Osteocyte (in vitro differentiated cells): ENCODE results near the gene ARL9. TPM values are rescaled to one million over a fixed set of nuclear protein-coding genes. Genes with fewer than 3 reads are reported as not detected.

Source experiments
- DNase-seq: peaks from one replicate; pipeline ENCODE4 v3.0.0; 2021; ENCODE audit warnings: mixed read lengths; ENCODE audit not compliant: unreplicated experiment; ENCODE audit errors: extremely low spot score
- H3K27ac Mint-ChIP-seq: one replicate; pipeline ENCODE4 v1.8.0; 2021; ENCODE audit warnings: mild to moderate bottlenecking, mixed read lengths; ENCODE audit not compliant: unreplicated experiment
- H3K27me3 Mint-ChIP-seq: one replicate; pipeline ENCODE4 v1.8.0; 2021; ENCODE audit warnings: mixed read lengths; ENCODE audit not compliant: unreplicated experiment
- H3K36me3 Mint-ChIP-seq: one replicate; pipeline ENCODE4 v1.8.0; 2021; ENCODE audit warnings: mixed read lengths; ENCODE audit not compliant: unreplicated experiment
- H3K4me1 Mint-ChIP-seq: one replicate; pipeline ENCODE4 v1.8.0; 2021; ENCODE audit warnings: mixed read lengths; ENCODE audit not compliant: unreplicated experiment
- H3K4me3 Mint-ChIP-seq: one replicate; pipeline ENCODE4 v1.8.0; 2021; ENCODE audit warnings: mild to moderate bottlenecking, moderate library complexity, mixed read lengths; ENCODE audit not compliant: unreplicated experiment
- H3K9me3 Mint-ChIP-seq: one replicate; pipeline ENCODE4 v1.8.0; 2021; ENCODE audit warnings: mixed read lengths; ENCODE audit not compliant: unreplicated experiment
- CTCF ChIP-seq: fragments of 200-600 bp; sonication (generic); IDR thresholded peaks from 2 replicates; pipeline ENCODE4 v1.5.0; 2021; ENCODE audit warnings: antibody characterized with exemption, mild to moderate bottlenecking, moderate library complexity
- total RNA-seq: library from RNA; stranded (reverse); gene quantifications from 2 replicates; pipeline ENCODE4 v1.2.1, GENCODE V29; 2021

ARL9 gene
- total RNA-seq, 1 donor from 2014 or later, result 1.4 TPM

GRCh38 chr4:56511098-56511497 lies 5.5 kb downstream of the ARL9 start:
- Mint-ChIP-seq H3K9me3 (no peaks in the 10 kb centered on the region), H3K27ac (no peak overlapping the region), H3K4me3 (no peak overlapping the region), H3K36me3 (peaks cover 4% of the 10 kb centered on the region), H3K4me1 (peaks cover 5% of the 10 kb centered on the region), H3K27me3 (peaks cover 10% of the 10 kb centered on the region)
- DNase-seq, result no peak
- TF ChIP-seq CTCF, result no peak

- no peak for DNase-seq
- H3K36me3 Mint-ChIP-seq, result peaks cover 4% of the 10 kb centered on the region
- H3K4me1 Mint-ChIP-seq, result no peaks in the 10 kb centered on the region
- no peak for TF ChIP-seq CTCF
- peaks cover 16% of the 10 kb centered on the region for H3K27me3 Mint-ChIP-seq
- H3K4me3 Mint-ChIP-seq, result no peak overlapping the region
- H3K27ac Mint-ChIP-seq, result no peak overlapping the region
- no peaks in the 10 kb centered on the region for H3K9me3 Mint-ChIP-seq
Observed at GRCh38 chr4:56512166-56512565, 6.6 kb downstream of the ARL9 start.

- H3K27me3 Mint-ChIP-seq, result peaks cover 20% of the 10 kb centered on the region
Observed at GRCh38 chr4:56513517-56513916, 7.9 kb downstream of the ARL9 start.

DNA sequence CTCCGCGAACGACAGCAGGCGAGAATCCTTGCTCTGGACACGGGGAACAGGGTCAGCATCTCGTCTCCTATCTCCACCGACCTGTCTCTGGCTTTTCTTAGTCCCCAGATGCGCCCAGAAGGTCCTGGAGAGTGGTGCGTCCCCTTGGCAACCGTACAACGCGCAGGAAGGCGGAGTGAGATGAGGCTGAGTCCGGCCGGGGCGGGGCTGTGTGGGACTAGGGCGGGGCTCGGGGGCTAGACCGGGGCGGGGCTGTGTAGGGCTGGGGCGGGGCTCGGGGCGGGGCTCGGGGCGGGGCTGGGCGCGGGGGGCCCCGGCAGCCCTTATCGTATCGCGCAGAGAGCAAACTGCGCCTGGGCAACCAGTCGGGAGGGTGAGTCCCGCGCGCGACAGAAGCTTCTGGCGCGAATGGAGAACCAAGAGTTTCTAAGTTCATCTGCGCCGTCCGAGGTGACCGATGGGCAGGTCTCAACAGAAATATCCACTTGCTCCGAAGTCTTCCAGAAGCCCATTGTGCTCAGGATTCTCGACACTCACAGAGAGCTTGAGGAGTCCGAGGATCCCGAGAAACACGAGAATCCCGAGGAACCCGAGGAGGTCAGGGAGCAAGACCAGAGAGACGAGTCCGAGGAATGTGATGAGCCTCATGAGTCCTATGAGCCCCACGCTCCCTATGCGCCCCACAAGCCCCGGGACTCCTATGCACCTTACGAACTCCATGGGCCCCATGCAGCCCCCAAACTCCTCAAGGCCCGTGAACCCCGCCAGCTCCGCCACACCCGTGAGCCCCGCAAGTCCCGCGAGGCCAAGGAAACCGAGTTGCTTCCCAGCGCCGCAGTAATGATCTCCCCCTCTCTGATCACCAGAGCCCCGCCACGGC lies 24.9 kb downstream of the ARL9 start:
- no peaks in the 10 kb centered on the region for H3K36me3 Mint-ChIP-seq
- H3K27ac Mint-ChIP-seq, result no peak overlapping the region
- H3K4me3 Mint-ChIP-seq, result no peak overlapping the region
- peak; percentile 91 for DNase-seq
- TF ChIP-seq CTCF, result no peak
- H3K4me1 Mint-ChIP-seq, result no peaks in the 10 kb centered on the region
- H3K27me3 Mint-ChIP-seq, result peaks cover 29% of the 10 kb centered on the region
- no peaks in the 10 kb centered on the region for H3K9me3 Mint-ChIP-seq

More at GRCh38 chr4:56513517-56513916, 7.9 kb downstream of the ARL9 start:
- no peak for DNase-seq
- H3K9me3 Mint-ChIP-seq, result no peaks in the 10 kb centered on the region
- no peak overlapping the region for H3K27ac Mint-ChIP-seq
- no peaks in the 10 kb centered on the region for H3K4me1 Mint-ChIP-seq
- TF ChIP-seq CTCF, result no peak
- peaks cover 4% of the 10 kb centered on the region for H3K36me3 Mint-ChIP-seq
- no peak overlapping the region for H3K4me3 Mint-ChIP-seq

- Mint-ChIP-seq H3K4me1 (no peaks in the 10 kb centered on the region), H3K27me3 (peaks cover 30% of the 10 kb centered on the region), H3K4me3 (no peak overlapping the region), H3K9me3 (no peaks in the 10 kb centered on the region), H3K27ac (no peak overlapping the region), H3K36me3 (no peaks in the 10 kb centered on the region)
- DNase-seq, result no peak
- TF ChIP-seq CTCF, result no peak
Observed at GRCh38 chr4:56531149-56531770, 25.7 kb downstream of the ARL9 start.
